GM10248 (cell line): ENCODE results near the gene NRN1L.

Experiments
- CTCF ChIA-PET: fragments of 300-600 bp; sonication (Branson Sonifier 250); formaldehyde crosslinking; extraction: SDS; loops from one replicate; lab custom pipeline; 2021; ENCODE audit warnings: antibody characterized with exemption; lab: Yijun Ruan, JAX
- POLR2A ChIA-PET: fragments of 350-650 bp; sonication (Branson Sonifier 250); formaldehyde crosslinking; extraction: SDS; loops from one replicate; lab custom pipeline; 2020; ENCODE audit warnings: antibody characterized with exemption; lab: Yijun Ruan, JAX
- DNase-seq: peaks from one replicate; pipeline ENCODE4 v3.0.0; 2012; ENCODE audit errors: extremely low spot score
- CTCF ChIP-seq: IDR thresholded peaks from 2 replicates; pipeline ENCODE4 v1.5.1; 2012; ENCODE audit warnings: mild to moderate bottlenecking, low read depth; ENCODE audit errors: extremely low read depth, missing control alignments, control extremely low read depth

NRN1L gene

DNA sequence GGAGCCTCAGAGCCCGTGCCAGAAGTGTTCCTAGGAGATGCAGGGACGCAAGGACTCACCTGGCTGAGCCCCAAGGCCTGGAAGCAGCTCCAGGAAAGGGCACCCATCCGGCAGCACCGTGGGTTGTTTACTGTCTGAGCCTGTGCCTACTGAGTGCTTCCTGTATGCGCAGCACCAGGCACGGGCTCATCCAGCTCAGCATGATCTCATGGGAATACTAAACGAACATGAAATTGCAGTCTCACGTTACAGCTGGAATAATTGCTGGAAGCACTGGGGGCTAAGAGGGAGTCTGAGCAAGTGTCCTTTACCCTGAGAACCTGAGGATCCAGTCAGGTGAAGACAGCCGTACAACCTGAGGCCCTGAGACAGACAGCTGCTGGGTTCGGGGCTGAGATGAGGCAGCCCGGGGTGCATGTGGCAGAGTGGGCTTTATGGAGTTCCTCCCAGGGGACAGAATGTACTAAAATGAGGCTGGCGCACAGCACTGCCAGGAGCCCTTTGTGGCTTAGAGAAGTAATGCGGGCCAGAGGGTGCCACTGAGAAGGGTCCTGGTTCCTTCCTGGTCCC lies 41.6 kb downstream of the NRN1L start:
- POLR2A ChIA-PET, result no interaction called here
- DNase-seq, result no peak

DNA sequence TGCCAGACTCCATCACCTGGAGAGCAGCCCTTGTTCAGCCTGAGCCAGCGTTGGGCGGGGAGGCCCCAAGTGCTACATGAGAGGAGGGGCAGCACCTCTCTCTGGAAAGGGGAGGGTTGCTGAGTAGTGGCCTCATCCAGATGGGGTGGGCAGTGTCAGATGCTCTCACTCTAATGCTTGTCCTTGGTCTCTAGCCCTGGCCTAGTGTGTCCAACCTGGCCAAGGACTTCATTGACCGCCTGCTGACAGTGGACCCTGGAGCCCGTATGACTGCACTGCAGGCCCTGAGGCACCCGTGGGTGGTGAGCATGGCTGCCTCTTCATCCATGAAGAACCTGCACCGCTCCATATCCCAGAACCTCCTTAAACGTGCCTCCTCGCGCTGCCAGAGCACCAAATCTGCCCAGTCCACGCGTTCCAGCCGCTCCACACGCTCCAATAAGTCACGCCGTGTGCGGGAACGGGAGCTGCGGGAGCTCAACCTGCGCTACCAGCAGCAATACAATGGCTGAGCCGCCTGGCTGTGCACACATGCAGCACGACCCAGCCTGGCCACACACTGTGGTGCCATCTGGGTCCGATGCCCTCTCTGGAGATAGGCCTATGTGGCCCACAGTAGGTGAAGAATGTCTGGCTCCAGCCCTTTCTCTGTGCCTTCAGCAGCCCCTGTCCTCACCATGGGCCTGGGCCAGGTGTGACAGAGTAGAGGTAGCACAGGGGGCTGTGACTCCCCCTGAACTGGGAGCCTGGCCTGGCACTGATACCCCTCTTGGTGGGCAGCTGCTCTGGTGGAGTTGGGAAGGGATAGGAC lies 42.7 kb downstream of the NRN1L start:
- DNase-seq, result no peak
- ChIA-PET POLR2A (no interaction called here), CTCF (interaction anchor here (0.9 to 6.7 kb wide), 11 partner anchors 8 to 374 kb away, joined by 3 to 54 read pairs (median 5); partner anchors contain the start of genes NRN1L and PSMB10)
- no peak for TF ChIP-seq CTCF

More for the DNA sequence above, 41.6 kb downstream of the NRN1L start:
- TF ChIP-seq CTCF, result no peak
- CTCF ChIA-PET, result interaction anchor here (0.7 to 6.7 kb wide), 8 partner anchors 12 to 373 kb away, joined by 3 to 54 read pairs (median 3); partner anchors contain the start of gene NRN1L

- DNase-seq, result no peak
- TF ChIP-seq CTCF, result no peak
- CTCF ChIA-PET, result interaction anchor here (1.1 to 6.7 kb wide), 17 partner anchors 8 to 407 kb away, joined by 3 to 54 read pairs (median 5); partner anchors contain the start of genes NRN1L, PSMB10 and SLC7A6
- POLR2A ChIA-PET, result interaction anchor here (1.0 kb wide), 1 partner anchor 35 kb away, joined by 6 read pairs; the partner anchor contains the start of gene PSKH1
Measured at GRCh38 chr16:67928147-67928546, 43.5 kb downstream of the NRN1L start.

DNA sequence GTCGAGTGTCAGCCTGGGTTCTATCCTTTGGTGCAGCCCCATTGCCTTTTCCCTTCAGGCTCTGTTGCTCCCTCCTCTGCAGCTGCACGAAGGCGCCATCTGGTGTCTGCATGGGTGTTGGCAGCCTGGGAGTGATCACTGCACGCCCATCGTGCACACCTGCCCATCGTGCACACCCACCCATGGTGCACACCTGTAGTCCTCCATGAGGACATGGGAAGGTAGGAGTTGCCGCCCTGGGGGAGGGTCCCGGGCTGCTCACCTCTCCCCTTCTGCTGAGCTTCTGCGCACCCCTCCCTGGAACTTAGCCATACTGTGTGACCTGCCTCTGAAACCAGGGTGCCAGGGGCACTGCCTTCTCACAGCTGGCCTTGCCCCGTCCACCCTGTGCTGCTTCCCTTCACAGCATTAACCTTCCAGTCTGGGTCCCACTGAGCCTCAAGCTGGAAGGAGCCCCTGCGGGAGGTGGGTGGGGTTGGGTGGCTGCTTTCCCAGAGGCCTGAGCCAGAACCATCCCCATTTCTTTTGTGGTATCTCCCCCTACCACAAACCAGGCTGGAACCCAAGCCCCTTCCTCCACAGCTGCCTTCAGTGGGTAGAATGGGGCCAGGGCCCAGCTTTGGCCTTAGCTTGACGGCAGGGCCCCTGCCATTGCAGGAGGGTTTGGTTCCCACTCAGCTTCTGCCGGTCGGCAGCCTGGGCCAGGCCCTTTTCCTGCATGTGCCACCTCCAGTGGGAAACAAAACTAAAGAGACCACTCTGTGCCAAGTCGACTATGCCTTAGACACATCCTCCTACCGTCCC lies 44.1 kb downstream of the NRN1L start:
- ChIA-PET POLR2A (interaction anchor here (1.0 kb wide), 1 partner anchor 36 kb away, joined by 6 read pairs; the partner anchor contains the start of gene PSKH1), CTCF (interaction anchor here (0.7 to 6.7 kb wide), 24 partner anchors 8 to 408 kb away, joined by 3 to 54 read pairs (median 4); partner anchors contain the start of genes NRN1L, PSMB10 and SLC7A6)
- DNase-seq, result peak; percentile 89

DNA sequence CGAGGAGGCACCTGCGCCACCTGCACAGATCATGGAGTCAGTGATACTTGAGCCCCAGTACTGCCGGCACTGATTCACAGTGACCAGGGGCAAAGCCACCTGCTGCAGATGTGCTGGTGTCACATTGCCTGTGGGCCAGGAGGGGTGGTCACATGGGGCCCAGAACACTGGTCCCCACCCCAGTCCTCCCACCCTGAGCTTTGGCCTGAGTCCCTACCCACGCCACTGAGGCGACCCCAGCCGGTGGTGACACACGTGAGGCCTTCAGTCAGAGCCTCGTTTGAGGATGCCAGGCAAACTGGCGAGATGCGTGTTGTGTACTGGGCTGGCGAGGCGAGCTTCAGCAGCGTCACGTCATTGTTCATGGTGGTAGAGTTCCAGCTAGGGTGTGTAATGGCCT lies 45.5 kb downstream of the NRN1L start:
- ChIA-PET POLR2A (interaction anchor here (0.5 to 0.6 kb wide), 2 partner anchors 54 to 129 kb away, joined by 5 to 6 read pairs; no protein-coding TSS in a partner anchor), CTCF (interaction anchor here (1.1 to 6.7 kb wide), 6 partner anchors 47 to 409 kb away, joined by 3 to 54 read pairs (median 16); partner anchors contain the start of gene NRN1L)
- TF ChIP-seq CTCF, result no peak
- no peak for DNase-seq

More for the DNA sequence above, 44.1 kb downstream of the NRN1L start:
- TF ChIP-seq CTCF, result peak; percentile 97
